ENCODE data around the gene LINC00305.

Gene LINC00305

GRCh38 chr18:64100116-64100922 lies 48.6 kb downstream of the LINC00305 start:
- no peak for DNase-seq (ENCODE audit: low read depth)
- TF ChIP-seq CTCF (conservative IDR thresholded peaks at IDR 0.05; ENCODE audit: low read length), result no peak

GRCh38 chr18:64099244-64099643 lies 49.6 kb downstream of the LINC00305 start:
- H3K4me3 ChIP-seq (ENCODE audit: low read length), result no peak overlapping the region
- no peak for TF ChIP-seq CTCF (conservative IDR thresholded peaks at IDR 0.05; ENCODE audit: low read length)
- DNase-seq (ENCODE audit: low read depth), result no peak

More at GRCh38 chr18:64100116-64100922, 48.6 kb downstream of the LINC00305 start:
- no peak overlapping the region for H3K4me3 ChIP-seq (ENCODE audit: low read length)

GRCh38 chr18:64097497-64097896 lies 51.4 kb downstream of the LINC00305 start:
- H3K4me3 ChIP-seq (ENCODE audit: low read length), result no peak overlapping the region
- DNase-seq (ENCODE audit: low read depth), result no peak

GRCh38 chr18:64095056-64095455 lies 53.8 kb downstream of the LINC00305 start:
- TF ChIP-seq CTCF (conservative IDR thresholded peaks at IDR 0.05; ENCODE audit: low read length), result no peak

More at GRCh38 chr18:64097497-64097896, 51.4 kb downstream of the LINC00305 start:
- TF ChIP-seq CTCF (conservative IDR thresholded peaks at IDR 0.05; ENCODE audit: low read length), result no peak; the same call in 1 of the 2 replicates

GRCh38 chr18:64094210-64094609 lies 54.7 kb downstream of the LINC00305 start:
- no peak for DNase-seq (ENCODE audit: low read depth)
- TF ChIP-seq CTCF (conservative IDR thresholded peaks at IDR 0.05; ENCODE audit: low read length), result no peak
- no peak overlapping the region for H3K4me3 ChIP-seq (ENCODE audit: low read length)

More at GRCh38 chr18:64095056-64095455, 53.8 kb downstream of the LINC00305 start:
- no peak overlapping the region for H3K4me3 ChIP-seq (ENCODE audit: low read length)
- no peak for DNase-seq (ENCODE audit: low read depth)

GRCh38 chr18:64091526-64091925 lies 57.4 kb downstream of the LINC00305 start:
- no peak for TF ChIP-seq CTCF (conservative IDR thresholded peaks at IDR 0.05; ENCODE audit: low read length)
- H3K4me3 ChIP-seq (ENCODE audit: low read length), result no peak overlapping the region
- DNase-seq (ENCODE audit: low read depth), result no peak

GRCh38 chr18:64090876-64091275 lies 58.0 kb downstream of the LINC00305 start:
- TF ChIP-seq CTCF (conservative IDR thresholded peaks at IDR 0.05; ENCODE audit: low read length), result no peak
- DNase-seq (ENCODE audit: low read depth), result no peak
- H3K4me3 ChIP-seq (ENCODE audit: low read length), result no peak overlapping the region

Measured in AG10803 (cell line).